Measurements from ENCODE around the gene HS6ST1.

GRCh38 chr2:128263902-128264331, 54.8 kb downstream of the HS6ST1 start:
- TF ChIP-seq CTCF (conservative IDR thresholded peaks at IDR 0.05 in 1 of 2, IDR thresholded peaks at IDR 0.05 in 1 of 2; ENCODE audit: low read depth in 1 of 2, low read length in 2 of 2) (no peak), EZH2 (IDR thresholded peaks at IDR 0.05; ENCODE audit: low read length, missing control alignments) (no peak)
